ENCODE measurements around the gene DOCK4.

DNA sequence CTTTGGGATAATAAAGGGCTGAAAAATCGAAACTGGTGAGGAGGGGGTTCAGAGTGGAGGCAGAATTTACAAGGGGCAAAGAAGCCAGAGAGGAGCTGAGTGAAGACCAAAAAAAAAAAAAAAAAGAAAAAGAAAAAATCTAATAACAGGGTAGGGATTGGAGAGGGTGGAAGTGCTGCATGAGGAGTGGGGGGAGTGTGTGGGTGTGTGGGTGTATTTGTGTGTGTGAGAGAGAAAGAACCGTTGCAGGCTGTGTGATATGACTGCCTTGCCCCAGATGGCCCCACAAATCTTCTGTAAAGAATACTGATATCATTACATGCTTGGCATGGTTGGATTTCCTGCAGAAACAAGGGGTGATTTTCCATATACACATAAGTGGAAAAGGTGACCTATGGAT lies 436.1 kb downstream of the DOCK4 start:
- no peak for TF ChIP-seq CTCF (IDR thresholded peaks at IDR 0.05)
- TF ChIP-seq POLR2A (IDR thresholded peaks at IDR 0.05), result no peak

Data from testis (tissue), 2 donors.